ENCODE results near the gene HSD11B1L. TPM values are rescaled to one million over a fixed set of nuclear protein-coding genes. Genes with fewer than 3 reads are reported as not detected.

The HSD11B1L gene
- total and polyA plus RNA-seq, 2 donors = 3.6 to 17.5 TPM

DNA sequence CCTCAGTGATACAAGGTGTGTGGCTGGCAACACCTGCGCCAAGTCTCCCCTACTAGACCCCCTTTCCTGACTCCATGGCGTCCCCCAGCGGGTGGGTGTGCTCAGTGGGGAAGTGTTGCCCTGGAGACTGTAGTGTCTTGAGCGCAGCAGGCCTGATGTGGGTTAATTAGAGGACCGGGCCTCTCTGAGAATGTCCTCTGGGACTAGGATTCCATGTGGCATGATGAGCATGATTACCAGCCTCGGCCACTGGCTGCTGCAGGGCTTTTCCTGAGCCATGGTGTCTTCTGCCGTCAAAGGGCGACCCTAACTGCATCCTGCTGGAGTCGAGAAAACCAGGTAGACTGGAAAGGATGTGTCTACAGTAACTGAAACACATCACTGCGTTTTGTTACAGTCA, 28.6 kb upstream of the HSD11B1L start:
- Histone ChIP-seq H3K4me1 (ENCODE audit: insufficient read depth) (no peaks in the 10 kb centered on the region), H3K27ac (ENCODE audit: low read depth) (no peak overlapping the region), H3K4me3 (ENCODE audit: low read depth, low read length) (no peak overlapping the region), H3K36me3 (ENCODE audit: insufficient read depth) (peaks cover 9% of the 10 kb centered on the region)
- WGBS = 92% methylated on average over 10 of the region's 10 CpGs
- no peak for DNase-seq (ENCODE audit: extremely low spot score)

DNA sequence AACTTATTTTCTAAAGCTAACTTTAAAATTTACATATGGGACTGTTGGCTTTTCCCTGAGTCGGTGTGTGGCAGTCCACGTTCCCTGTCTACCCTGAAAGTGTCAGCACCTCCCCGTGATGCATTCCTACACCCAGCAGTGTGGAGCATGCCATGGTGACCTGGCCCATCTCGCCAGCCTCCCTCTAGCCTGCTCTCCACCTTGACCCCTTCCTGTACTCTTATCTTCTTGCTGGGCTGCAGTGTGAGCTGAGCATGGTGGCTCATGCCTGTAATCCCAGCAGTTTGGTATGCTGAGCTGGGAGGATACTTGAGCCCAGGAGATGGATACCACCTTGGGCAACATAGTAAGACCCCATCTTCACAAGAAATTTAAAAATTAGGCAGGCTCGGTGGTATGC, 25.9 kb upstream of the HSD11B1L start:
- Histone ChIP-seq H3K4me1 (ENCODE audit: insufficient read depth) (no peaks in the 10 kb centered on the region), H3K4me3 (ENCODE audit: low read depth, low read length) (no peak overlapping the region), H3K36me3 (ENCODE audit: insufficient read depth) (peaks cover 9% of the 10 kb centered on the region), H3K27ac (ENCODE audit: low read depth) (no peak overlapping the region)
- 94% methylated on average over 5 of the region's 5 CpGs for WGBS
- DNase-seq (ENCODE audit: extremely low spot score) = no peak

DNA sequence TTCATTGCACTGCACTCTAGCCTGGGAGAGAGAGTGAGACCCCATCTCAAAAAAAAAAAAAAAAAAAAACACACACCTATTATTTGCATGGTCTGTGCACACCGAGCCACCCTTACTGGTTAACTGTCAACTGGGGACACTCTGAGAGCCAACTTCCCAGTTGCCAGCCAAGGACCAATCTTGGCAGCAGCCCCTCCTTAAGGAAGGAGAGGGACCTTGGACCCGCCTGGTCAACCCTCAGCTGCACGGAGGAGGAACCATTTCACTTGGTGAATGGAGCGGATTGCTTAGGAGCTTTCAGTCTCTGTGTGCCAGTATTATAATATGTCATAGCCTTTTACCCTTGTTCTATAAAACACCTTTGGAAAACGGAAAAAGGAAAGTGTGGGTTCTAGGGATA, 25.4 kb upstream of the HSD11B1L start:
- 80% methylated on average over 5 of the region's 5 CpGs for WGBS
- no peak for DNase-seq (ENCODE audit: extremely low spot score)
- Histone ChIP-seq H3K4me3 (ENCODE audit: low read depth, low read length) (no peak overlapping the region), H3K27ac (ENCODE audit: low read depth) (no peak overlapping the region), H3K4me1 (ENCODE audit: insufficient read depth) (no peaks in the 10 kb centered on the region), H3K36me3 (ENCODE audit: insufficient read depth) (peaks cover 7% of the 10 kb centered on the region)

DNA sequence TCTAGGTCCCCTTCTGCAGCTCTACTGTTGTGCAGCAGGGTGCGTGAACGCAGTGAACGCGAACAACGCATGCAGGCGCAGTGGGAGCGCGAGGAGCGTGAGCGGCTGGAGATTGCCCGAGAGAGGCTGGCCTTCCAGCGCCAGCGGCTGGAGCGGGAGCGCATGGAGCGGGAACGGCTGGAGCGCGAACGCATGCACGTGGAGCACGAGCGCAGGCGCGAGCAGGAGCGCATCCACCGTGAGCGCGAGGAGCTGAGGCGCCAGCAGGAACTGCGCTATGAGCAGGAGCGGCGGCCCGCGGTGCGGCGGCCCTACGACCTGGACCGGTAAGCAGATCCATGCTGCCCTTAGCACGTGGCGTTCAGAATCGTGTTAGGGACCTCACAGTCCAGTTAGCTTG, 19.3 kb upstream of the HSD11B1L start:
- no peaks in the 10 kb centered on the region for H3K4me1 ChIP-seq (ENCODE audit: insufficient read depth)
- no peak for DNase-seq (ENCODE audit: extremely low spot score)
- peaks cover 14% of the 10 kb centered on the region for H3K36me3 ChIP-seq (ENCODE audit: insufficient read depth)
- no peak overlapping the region for H3K4me3 ChIP-seq (ENCODE audit: low read depth, low read length)
- WGBS = 98% methylated on average over 42 of the region's 42 CpGs
- H3K27ac ChIP-seq (ENCODE audit: low read depth) = no peak overlapping the region

DNA sequence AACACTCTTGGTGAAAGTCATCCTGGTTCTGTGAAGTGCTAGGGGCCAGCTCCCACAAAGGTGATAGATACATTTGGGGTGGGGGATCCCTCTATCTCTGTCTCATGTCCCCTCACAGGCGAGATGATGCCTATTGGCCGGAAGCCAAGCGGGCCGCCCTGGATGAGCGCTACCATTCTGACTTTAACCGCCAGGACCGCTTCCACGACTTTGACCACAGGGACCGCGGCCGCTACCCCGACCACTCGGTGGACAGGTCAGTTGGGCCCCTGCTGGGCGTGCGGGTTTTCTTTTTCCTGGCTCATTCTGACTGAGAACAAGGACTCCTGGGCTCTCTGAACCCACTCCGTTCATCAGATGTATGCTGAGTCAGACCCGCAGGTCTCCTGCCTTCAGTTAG, 16.9 kb upstream of the HSD11B1L start:
- Histone ChIP-seq H3K4me3 (ENCODE audit: low read depth, low read length) (no peak overlapping the region), H3K27ac (ENCODE audit: low read depth) (no peak overlapping the region), H3K4me1 (ENCODE audit: insufficient read depth) (no peaks in the 10 kb centered on the region), H3K36me3 (ENCODE audit: insufficient read depth) (peaks cover 14% of the 10 kb centered on the region)
- WGBS = 95% methylated on average over 17 of the region's 17 CpGs
- DNase-seq (ENCODE audit: extremely low spot score) = no peak

DNA sequence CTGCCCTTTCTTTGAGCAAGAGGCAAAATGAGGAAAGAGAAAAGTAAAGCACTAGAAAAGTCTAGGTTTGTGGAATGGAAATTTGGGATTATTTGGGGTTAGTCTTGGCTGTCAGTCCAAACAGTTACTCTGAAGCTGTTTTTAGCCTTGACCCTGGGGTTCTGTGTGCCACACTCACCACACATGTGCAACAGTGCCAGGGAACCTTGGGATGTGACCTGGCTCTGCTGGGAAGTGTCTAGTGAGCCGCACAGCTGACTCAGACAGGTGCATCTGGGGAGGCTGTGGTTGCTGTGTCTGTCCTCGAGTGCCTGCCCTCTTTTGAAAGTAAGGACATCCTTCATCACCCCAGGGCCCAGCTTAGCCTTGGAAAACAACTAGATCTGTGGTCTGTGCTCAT, 16.3 kb upstream of the HSD11B1L start:
- DNase-seq (ENCODE audit: extremely low spot score) = no peak

DNA sequence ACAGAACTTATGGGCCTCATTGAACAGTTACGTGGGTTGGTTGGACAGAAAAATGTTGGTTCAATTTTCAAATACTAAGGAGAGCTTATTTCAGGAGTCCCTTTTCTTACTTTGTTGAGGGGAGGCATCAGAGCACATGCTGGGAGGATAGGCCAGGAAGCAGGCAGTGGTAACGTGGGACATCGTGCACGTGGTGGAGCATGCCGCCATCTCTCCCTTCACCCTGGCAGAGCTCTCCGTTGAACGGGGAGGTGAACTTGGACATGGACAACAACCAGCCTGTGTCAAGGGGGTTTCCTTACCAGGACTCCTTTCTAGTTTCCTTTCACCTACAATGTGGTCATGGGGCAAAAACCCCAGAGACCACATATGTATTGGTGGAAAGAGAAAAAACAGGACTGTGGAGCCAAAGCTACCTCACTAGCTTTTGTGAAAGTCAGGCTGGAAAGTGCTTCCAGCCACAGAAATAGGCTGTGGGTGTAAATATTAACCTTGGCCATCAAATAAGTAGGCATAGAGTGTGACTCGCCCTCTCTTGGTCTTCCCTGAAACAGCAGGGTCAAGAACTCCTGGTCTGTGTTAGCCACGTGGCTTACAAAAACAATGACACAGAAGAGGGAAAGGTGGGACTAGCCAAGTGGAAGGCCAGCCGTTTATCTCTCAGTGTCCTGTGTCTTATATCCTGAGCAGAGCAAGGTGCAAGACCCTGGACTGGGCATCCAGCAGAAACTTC, 14.9 kb upstream of the HSD11B1L start:
- Histone ChIP-seq H3K4me1 (ENCODE audit: insufficient read depth) (no peaks in the 10 kb centered on the region), H3K4me3 (ENCODE audit: low read depth, low read length) (no peak overlapping the region), H3K36me3 (ENCODE audit: insufficient read depth) (peaks cover 16% of the 10 kb centered on the region), H3K27ac (ENCODE audit: low read depth) (no peak overlapping the region)
- 75% methylated on average over 10 of the region's 10 CpGs for WGBS
- DNase-seq (ENCODE audit: extremely low spot score) = no peak

More for the DNA sequence above, 16.3 kb upstream of the HSD11B1L start:
- Histone ChIP-seq H3K4me3 (ENCODE audit: low read depth, low read length) (no peak overlapping the region), H3K4me1 (ENCODE audit: insufficient read depth) (no peaks in the 10 kb centered on the region), H3K36me3 (ENCODE audit: insufficient read depth) (peaks cover 16% of the 10 kb centered on the region), H3K27ac (ENCODE audit: low read depth) (no peak overlapping the region)
- 96% methylated on average over 2 of the region's 2 CpGs for WGBS

DNA sequence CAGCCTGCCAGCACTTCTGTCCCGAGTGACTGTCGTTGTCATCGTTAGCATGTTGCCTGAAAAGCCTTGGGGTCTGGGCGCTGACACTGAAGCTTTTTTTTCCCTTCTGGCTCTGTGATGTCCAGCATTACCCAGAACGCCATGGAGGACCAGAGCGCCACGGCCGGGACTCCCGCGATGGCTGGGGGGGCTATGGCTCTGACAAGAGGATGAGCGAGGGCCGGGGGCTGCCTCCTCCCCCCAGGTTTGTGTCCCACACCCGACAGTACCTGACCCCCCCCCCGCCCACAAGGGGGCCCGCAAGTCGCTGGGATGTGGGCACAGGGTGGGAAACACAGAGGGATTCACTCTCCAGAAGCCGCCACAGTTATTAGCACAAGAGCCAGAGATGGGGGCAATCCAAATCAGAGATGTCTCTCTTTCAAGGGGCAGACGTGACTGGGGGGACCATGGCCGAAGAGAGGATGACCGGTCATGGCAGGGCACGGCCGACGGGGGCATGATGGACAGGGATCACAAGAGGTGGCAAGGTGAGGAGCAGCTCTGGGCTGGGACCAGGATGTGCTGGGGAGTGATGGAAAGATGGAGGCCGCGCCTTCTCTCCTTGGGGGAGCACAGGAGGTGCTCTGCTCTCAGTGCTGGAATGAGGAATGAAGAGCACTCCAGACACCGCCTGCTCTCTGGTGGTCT, 13.8 kb upstream of the HSD11B1L start:
- Histone ChIP-seq H3K4me1 (ENCODE audit: insufficient read depth) (no peaks in the 10 kb centered on the region), H3K4me3 (ENCODE audit: low read depth, low read length) (no peak overlapping the region), H3K36me3 (ENCODE audit: insufficient read depth) (peaks cover 16% of the 10 kb centered on the region), H3K27ac (ENCODE audit: low read depth) (no peak overlapping the region)
- WGBS = 89% methylated on average over 26 of the region's 26 CpGs
- no peak for DNase-seq (ENCODE audit: extremely low spot score)

DNA sequence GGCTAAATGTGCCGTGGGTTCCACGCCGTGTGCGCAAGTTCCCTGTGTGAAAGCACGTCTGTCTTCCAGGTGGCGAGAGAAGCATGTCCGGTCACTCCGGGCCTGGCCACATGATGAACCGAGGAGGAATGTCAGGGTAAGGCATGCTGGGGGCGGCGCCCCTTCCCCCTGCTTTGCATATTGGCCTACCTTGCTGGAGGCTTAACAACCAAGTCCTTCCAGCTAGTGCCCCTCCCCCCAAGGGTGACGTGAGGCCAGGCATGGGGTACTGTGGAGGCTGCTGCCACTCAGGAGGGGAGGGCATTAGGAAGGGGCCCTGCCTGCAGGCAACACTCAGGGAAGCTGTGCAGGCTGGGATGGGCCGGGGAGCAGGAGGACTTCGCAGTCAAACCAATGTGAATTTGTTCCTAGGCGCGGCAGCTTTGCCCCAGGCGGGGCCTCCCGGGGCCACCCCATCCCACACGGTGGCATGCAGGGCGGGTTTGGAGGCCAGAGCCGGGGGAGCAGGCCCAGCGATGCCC, 13.0 kb upstream of the HSD11B1L start:
- Histone ChIP-seq H3K36me3 (ENCODE audit: insufficient read depth) (peaks cover 16% of the 10 kb centered on the region), H3K27ac (ENCODE audit: low read depth) (no peak overlapping the region), H3K4me3 (ENCODE audit: low read depth, low read length) (no peak overlapping the region), H3K4me1 (ENCODE audit: insufficient read depth) (no peaks in the 10 kb centered on the region)
- no peak for DNase-seq (ENCODE audit: extremely low spot score)
- 82% methylated on average over 22 of the region's 22 CpGs for WGBS

DNA sequence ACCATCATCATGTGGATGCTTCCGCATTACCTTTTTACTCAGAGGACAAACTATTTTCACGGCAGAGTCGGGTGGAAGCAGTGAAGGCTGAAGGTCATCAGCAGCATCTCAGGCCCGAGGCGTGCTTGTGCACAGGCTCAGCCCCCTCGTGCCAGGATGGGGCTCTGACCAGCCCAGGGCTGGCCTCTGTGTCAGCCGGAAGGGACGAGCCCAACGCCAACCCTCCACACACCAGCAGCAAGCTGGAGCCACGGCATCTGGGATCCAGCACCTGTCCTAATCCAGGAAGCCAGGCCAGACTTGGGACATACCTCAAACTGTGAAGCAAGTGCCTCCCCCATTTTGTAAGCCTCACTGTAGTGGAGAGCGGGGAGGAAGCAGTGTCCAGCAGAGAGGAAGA, 11.6 kb upstream of the HSD11B1L start:
- 86% methylated on average over 11 of the region's 11 CpGs for WGBS
- H3K4me1 ChIP-seq (ENCODE audit: insufficient read depth) = no peaks in the 10 kb centered on the region
- peaks cover 11% of the 10 kb centered on the region for H3K36me3 ChIP-seq (ENCODE audit: insufficient read depth)
- H3K27ac ChIP-seq (ENCODE audit: low read depth) = no peak overlapping the region
- no peak overlapping the region for H3K4me3 ChIP-seq (ENCODE audit: low read depth, low read length)
- DNase-seq (ENCODE audit: extremely low spot score) = no peak

DNA sequence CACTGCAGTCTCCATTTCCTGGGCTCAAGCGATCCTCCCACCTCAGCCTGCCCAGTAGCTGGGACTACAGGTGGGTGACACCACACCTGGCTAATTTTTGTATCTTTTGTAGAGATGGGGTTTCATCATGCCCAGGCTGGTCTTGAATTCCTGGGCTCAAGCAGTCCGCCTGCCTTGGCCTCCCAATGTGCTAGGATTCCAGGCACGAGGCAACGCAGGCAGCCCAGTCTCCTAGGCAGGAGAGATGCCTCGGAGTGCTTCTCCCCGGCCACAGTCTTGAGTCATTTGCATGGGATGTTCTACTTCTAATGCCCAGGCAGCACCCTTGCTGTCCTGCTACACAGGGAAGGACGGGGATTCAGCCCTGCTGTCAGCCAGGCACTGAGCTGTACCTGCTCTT, 9.2 kb upstream of the HSD11B1L start:
- Histone ChIP-seq H3K36me3 (ENCODE audit: insufficient read depth) (peaks cover 6% of the 10 kb centered on the region), H3K4me1 (ENCODE audit: insufficient read depth) (no peaks in the 10 kb centered on the region), H3K4me3 (ENCODE audit: low read depth, low read length) (no peak overlapping the region), H3K27ac (ENCODE audit: low read depth) (no peak overlapping the region)
- no peak for DNase-seq (ENCODE audit: extremely low spot score)
- WGBS = 93% methylated on average over 7 of the region's 7 CpGs

DNA sequence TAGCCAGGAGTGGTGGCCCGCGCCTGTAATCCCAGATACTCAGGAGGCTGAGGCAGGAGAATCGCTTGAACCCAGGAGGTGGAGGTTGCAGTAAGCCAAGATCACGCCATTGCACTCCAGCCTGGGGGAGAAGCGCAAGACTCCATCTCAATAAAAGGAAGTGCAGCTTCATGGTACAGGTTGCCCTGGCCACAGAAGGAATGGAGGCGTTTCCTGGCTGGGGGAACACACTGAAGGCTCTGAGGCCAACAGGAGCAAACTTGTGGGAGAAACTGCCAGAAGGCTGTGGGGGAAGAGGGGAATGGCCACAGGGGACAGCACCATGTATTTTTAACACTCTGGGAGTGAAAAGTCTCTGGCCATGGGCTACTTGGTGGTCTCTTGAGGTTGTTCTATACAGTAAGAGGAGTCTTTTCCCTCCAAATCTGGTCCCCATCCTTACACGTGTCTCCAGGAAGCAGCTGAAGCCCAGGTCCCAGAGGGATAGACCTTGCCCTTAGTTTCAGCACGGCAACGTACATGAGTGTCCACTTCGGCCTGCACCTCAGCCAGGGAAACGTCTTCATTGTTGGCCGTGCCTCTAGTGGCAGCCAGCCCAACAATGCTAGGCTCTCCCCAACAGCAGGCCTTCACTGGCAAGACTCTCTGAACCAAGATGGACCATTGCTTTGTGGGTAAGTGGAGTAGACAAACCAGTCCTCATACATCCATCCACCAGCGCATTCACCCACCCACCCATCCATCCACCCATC, 7.9 kb upstream of the HSD11B1L start:
- H3K27ac ChIP-seq (ENCODE audit: low read depth) = no peak overlapping the region
- WGBS = 84% methylated on average over 13 of the region's 13 CpGs
- DNase-seq (ENCODE audit: extremely low spot score) = no peak
- H3K36me3 ChIP-seq (ENCODE audit: insufficient read depth) = peaks cover 4% of the 10 kb centered on the region
- H3K4me3 ChIP-seq (ENCODE audit: low read depth, low read length) = no peak overlapping the region
- no peaks in the 10 kb centered on the region for H3K4me1 ChIP-seq (ENCODE audit: insufficient read depth)

DNA sequence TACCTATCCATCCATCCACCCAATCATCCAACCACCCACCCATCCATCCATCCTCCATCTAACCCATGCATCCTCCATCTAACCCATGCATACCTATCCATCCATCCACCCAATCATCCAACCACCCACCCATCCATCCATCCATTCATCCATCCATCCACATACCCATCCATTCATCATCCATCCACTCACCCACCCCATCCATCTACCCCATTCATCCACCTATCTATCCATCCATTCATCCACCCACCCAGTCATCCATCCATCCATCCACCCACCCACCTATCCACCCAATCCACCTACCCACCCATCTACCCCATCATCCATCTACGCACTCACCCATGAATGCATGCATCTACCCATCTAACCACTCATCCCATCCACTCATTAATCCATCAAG, 7.1 kb upstream of the HSD11B1L start:
- no peaks in the 10 kb centered on the region for H3K4me1 ChIP-seq (ENCODE audit: insufficient read depth)
- no peak overlapping the region for H3K4me3 ChIP-seq (ENCODE audit: low read depth, low read length)
- H3K27ac ChIP-seq (ENCODE audit: low read depth) = no peak overlapping the region
- 98% methylated on average over 1 of the region's 1 CpG for WGBS
- no peak for DNase-seq (ENCODE audit: extremely low spot score)
- H3K36me3 ChIP-seq (ENCODE audit: insufficient read depth) = peaks cover 2% of the 10 kb centered on the region

DNA sequence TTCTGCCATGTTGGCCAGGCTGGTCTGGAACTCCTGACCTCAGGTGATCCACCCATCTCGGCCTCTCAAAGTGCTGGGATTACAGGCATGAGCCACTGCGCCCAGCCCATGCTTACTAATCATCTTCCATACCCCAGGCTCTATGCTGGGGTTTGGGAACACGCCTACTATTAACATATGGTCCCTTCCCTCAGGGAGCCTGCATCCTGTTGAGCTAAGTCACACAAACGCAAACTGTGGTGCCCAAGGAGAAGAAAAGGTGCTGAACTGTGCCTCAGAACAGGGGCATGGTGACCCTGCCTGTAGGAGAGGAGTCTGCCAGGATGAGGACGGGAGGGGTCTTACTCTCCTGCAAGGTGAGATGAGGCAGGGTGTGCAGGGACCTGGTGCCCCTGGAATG, 6.1 kb upstream of the HSD11B1L start:
- 83% methylated on average over 5 of the region's 5 CpGs for WGBS
- H3K4me3 ChIP-seq (ENCODE audit: low read depth, low read length) = no peak overlapping the region
- H3K4me1 ChIP-seq (ENCODE audit: insufficient read depth) = no peaks in the 10 kb centered on the region
- H3K27ac ChIP-seq (ENCODE audit: low read depth) = no peak overlapping the region
- no peak for DNase-seq (ENCODE audit: extremely low spot score)
- no peaks in the 10 kb centered on the region for H3K36me3 ChIP-seq (ENCODE audit: insufficient read depth)
